T follicular helper cell (primary cell): ENCODE data around the gene ANKRD55.

Source experiments
- DNase-seq: peaks from one replicate; pipeline ENCODE4 v3.0.0-alpha.2; 2020; ENCODE audit warnings: low read depth

ANKRD55 gene

DNA sequence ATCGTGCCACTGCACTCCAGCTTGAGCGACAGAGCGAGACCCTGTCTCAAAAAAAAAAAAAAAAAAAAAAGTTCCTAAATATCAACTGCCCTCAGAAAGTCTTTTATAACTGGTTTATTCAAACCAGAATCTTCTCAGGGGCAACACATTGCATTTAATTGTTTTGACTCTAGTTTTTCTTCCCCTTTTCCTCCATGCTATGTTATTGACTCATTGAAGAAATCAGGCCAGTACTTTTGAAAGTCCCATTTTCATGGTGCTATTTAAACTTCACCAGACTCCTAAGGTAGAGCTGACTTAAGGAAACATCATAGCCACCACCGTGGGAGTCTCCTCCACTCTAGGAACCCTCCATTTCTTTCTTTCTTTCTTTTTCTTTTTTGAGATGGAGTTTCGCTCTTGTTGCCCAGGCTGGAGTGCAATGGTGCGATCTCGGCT lies 155.3 kb downstream of the ANKRD55 start:
- no peak for DNase-seq

DNA sequence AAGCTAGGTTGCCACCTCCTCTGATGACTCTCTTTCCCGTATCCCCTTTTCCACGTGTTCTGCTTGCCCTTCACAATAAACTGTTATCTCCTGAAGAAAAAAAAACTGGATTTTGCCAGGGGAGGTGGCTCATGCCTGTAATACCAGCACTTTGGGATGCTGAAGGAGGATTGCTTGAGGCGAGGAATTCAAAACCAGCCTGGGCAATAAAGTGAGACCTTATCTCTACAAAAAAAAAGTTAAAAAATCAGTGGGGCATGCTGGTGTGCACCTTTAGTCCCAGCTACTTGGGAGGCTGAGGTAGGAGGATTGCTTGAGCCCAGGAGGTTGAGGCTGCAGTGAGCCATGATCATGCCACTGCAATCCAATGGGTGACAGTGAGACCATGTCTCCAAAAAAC lies 156.6 kb downstream of the ANKRD55 start:
- no peak for DNase-seq

DNA sequence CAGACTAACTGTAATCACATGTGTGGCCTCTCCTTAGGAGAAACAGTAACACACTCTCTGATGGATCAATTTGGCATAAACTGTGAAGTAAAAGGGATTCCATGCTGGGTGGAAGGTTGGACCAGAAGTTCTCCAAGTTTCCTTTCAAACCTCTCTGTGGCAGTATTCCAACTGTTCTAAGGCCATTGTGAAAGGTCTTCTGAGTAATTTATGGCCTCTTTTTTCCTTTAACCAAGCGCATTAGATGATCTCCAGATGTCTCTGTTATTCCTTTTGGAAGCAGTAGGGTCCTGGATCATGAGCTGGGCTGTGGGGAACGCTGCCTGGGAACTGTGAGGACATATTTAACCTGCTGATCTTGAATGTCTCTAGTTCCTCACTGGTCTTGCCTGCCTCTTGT lies 157.8 kb downstream of the ANKRD55 start:
- DNase-seq: no peak

DNA sequence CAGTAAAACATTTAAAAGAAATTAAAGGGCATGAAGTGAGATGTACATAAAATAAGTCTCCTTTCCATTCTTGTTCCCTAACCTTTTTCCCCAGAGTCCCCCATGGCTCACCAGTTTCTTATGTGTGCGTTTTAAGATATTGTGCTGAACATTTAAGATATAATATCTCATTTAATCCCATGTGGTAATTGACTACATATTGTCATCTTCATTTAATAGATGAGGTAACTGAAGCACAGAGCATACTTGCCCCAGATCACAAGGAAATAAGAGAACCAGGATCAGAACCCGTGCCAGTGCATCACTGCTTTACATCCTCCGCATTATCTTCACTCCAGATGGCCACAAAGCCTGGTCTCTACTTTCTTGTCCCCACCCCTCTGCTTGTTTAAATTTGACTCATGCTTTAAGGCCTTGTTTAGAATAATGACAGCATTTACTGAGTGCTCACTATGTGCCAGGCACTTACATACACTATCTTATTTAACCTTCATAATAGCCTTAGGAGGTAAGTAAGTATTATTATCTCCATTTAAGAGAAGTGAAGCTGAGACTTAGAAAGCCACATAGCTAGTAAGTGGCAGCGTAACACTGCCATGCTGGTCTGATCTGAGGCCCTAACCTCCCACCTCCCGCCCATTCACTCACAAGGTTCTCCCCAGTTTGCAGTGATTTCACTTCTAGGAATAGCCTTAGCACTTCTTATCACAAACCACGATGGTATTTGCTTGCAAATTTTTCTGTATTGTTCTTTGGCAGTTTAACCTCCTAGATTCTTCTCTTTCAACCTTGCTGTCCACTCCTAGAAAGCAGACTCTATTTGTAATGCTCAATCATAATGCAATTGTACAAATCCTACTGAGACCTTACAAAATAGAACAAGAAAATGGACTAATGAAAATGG lies 160.0 kb downstream of the ANKRD55 start:
- no peak for DNase-seq

DNA sequence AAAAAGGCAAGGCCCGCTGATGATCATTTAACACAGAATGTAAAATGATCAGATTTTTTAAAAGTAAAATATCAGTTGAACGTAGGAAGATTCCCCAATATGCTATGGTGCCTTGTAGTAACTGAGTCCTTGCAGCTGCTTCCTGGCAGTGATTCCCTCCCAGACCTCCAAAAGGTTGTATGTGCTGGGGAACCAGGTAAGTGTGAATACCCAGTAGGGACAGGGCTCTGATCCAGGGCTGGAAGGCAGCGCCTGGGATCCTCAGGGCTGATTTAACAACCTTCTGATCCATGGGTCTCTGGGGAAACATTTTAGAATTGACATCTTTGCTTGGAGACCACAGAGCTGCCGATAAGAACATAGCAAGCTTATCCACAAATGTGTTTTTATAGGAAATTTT lies 161.7 kb downstream of the ANKRD55 start:
- no peak for DNase-seq

DNA sequence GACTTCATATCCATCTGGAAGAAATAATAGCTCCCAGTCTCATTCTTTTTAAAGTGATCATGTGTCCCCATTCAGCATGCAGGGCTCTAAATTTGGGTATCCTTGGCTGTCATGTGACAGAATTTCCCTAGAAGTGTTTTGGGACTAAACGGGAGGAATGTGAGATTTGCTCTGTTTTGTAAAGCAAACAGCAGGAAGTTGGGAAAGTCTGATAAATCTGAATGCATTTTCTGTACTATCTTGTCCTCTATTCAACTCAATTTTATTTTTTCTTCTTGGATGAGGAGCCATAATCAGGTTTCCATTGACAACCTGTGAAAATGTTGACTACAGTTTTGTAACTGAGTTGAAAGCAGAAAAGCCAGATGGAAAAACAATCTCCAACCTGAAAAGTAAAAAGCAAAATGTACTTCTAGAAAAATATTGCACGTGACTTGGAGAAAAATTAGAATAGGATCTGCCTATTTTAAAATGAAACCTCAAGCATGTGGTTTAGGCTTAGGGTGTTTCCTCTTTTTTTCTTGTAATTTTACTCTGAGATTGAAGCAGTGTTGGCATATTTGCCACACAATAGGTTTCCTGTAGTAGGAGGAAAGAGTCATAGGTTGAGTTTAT lies 162.2 kb downstream of the ANKRD55 start:
- no peak for DNase-seq

DNA sequence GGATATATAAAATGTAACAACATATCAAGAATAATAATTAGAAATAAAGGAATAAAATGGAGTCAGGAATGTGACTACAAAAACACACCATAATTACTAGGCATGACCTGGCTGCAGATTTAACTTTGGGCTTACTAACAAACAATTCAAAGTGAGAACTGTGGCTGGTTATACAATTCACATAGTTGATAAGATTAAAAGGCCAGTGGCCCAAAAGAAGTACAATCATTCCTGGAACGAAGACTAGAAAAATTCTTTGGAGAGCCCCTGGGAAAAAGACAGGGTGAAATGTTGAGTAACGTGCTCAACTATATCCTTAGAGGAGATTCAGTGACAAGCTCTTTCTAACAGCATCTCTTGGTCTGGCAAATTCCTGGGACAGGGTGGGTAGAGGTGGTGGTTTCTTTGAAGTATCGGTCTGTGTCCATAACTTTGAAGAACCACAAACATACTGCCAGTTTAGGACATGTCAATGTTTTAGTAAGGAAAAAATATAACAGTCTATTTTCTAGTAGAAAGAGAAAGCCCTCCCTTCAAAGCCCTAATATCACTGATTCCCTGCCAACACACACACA lies 163.4 kb downstream of the ANKRD55 start:
- no peak for DNase-seq

DNA sequence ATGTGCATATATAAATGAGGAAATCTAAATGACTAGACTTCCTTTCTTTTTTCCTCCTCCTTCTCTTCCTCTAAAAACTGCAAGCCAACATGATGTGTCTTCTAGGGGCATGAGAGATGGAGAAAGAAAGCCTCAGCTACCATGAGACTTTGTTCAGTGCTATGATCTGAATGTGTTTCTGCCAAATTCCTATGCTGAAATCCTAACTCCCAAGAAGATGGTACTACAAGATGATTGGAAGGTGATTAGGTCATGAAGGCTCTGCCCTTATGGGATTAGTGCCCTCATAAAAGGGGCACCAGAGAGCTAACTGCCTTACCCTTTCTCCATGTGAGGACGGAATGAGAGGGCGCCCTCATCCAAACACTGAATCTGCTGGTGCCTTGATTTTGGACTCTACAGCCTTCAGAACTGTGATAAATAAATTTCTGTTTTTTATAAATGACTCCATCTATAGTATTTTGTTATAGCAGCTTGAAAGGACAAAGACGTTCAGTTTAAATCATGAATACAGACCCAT lies 166.1 kb downstream of the ANKRD55 start:
- no peak for DNase-seq

DNA sequence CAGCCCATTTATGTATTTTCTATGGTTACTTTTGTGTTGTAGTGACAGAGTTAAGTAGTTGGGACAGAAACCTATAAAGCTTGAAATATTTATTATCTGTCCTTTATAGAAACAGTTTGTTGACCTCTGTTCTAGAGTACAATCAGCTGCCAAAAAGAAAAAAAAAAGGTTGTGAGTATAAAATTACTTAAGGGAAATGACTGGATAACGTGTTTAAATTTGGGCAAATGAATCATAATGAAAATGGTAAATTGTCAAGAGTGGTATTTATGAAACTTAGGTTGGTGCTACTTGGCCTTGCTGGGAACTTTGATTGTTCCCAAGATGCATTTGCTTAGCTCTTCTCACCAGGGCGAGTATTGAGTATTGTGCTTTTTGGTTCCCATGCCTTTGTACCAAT lies 168.1 kb downstream of the ANKRD55 start:
- DNase-seq: no peak

DNA sequence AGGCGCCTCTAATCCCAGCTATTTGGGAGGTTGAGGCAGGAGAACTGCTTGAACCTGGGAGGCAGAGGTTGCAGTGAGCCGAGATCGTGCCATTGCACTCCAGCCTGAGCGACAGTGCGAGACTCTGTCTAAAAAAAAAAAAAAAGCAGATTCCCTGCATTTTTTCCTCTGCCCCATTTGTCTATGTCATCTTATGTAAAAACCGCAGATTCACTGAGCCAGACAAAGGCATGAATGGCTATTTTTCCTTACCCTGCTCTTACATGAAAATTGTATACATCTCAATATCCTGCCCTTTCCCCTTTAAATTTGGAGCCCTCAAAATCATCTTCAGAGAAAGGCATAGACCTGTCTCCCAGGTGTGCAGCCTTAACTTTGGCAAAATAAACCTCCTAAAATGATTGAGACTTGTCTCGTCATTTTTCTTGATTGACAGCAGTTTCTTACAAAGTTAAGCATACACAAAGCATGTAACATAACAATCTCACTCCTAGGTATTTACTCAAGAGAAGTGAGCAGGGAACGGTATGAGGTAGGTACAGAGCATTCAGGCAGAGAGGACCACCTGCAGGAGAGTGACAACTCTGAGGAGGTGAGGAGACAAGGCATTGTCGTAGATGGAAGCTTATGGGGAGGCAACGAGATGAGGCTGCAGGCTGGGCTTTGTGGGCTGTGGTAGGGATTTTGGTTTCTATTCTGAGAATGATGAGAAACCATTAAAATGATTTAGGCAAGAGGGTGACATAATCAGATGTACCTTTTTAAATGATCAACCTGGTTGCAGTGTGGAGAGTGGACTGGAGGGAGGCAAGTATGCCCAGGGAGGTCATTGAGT lies 172.6 kb downstream of the ANKRD55 start:
- DNase-seq: no peak

DNA sequence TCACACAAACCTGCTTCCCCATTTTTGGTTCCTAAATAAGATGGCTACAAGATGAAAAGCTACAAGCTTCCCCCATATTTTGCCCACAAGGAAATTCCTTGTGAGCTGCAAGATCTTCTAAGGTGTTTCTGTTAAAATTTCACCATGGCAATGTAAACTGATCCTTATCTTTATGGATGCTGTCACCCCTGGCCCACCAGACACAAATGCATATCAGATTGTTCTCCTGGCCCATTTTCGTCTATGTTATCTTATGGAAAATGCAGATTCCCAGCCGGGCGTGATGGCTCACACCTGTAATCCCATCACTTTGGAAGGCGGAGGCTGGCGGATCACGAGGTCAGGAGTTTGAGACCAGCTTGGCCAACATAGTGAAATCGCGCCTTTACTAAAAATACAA lies 173.3 kb downstream of the ANKRD55 start:
- DNase-seq: no peak

DNA sequence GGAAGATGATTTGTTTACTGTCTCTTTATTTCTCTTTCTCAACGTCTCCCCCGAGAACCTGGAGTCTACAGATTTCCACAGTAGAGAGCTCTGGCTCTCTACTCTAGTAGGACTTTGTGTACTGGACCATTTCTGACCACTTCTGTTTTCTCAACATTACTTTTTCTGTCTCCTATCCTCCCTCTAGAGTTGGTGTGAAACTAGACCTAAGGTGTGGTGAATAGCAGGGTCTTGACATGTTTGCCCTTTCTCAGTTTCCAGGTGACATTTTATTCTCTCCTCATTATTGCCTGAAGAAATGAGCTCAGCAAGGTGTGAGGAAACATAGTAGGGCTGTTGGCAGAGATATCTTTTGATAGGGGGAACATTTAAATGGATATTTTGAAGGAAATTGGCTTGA lies 176.3 kb downstream of the ANKRD55 start:
- no peak for DNase-seq

DNA sequence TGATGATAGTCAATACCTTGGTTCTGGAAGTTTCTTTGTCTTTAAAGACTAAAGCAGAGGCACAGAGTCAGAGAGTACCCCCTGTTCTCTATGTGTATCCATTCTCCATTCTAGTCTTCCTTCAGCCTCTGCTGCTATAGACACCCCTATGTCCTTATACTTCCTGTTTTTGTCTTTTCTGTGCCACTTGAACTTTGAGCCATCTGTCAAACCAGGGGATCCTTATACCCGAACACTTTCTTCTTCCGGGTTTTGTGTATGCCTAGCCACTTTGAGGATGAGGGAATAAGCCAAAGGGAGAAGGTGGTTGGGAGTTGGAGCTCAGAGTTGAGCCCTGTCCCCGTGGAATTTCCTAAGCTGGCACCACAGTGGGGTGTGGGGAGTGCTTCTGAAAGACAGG lies 177.3 kb downstream of the ANKRD55 start:
- DNase-seq: no peak

DNA sequence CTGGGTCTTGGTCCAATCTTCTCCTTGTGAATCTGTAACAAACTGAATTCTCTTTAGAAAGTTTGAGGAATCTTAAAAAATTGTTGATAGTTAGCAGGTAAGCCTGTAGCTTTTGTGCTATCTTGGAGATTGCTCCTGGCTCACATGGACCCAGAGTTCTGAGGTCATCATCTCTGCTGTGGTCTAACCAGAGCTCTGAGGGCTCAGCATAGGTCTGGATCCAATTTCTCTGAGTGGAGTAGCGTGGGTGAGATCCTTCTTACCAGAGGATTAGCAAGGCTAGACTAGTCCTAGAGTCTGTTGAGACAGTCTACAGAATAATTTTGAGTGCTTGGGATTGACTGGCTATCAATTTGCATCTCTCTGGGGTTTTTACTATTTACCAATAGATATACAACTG lies 177.8 kb downstream of the ANKRD55 start:
- DNase-seq: no peak

DNA sequence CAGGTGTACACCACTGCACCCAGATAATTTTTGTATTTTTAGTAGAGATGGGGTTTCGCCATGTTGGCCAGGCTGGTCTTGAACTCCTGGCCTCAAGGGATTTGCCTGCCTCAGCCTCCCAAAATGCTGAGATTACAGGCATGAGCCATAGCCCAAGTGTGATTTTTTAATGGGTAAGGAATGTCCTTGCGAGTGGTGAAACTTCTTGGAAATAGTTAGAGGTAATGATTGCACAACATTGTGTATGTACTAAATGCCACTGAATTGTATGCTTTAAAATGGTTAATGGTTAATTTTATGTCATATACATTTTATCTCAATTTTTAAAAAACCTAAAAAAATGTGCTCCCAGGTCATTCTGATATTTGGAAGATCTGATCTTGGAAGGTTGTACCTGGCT lies 178.5 kb downstream of the ANKRD55 start:
- DNase-seq: no peak

DNA sequence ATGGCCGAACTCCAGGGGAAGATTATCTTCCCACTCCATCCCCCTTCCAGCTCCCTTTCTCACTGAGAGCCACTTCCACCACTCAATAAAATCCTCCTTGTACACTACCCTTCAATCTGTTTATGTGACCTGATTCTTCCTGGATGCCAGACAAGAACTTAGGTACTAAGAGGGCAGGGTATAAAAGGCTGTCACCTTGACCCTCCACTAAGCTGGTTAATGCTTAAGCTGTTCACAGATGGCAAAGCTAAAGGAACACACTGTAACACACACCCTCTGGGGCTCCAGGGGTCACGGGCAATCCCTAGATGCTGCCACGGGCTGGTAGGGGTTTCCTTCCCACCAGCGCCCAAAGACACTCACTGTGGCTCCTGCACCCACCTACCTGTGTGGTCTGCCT lies 179.8 kb downstream of the ANKRD55 start:
- DNase-seq: no peak

DNA sequence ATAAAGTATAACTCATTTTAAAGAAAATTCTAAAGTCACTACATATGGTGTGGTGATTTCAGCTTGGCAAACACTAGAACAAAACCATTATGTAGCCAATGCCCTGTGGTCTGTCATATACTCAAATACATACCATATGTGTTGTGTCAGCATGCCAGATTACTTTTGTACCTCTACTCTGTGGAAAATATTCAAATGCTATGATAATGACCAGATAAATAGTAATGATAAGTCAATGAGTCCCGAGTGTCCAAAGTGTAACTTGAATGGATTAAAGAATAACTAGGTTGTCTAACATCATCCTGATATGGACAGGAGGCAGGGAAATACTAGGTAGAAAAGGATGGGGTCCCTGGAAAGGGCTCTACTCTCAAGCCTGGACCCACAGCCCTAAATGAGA lies 180.4 kb downstream of the ANKRD55 start:
- DNase-seq: no peak

DNA sequence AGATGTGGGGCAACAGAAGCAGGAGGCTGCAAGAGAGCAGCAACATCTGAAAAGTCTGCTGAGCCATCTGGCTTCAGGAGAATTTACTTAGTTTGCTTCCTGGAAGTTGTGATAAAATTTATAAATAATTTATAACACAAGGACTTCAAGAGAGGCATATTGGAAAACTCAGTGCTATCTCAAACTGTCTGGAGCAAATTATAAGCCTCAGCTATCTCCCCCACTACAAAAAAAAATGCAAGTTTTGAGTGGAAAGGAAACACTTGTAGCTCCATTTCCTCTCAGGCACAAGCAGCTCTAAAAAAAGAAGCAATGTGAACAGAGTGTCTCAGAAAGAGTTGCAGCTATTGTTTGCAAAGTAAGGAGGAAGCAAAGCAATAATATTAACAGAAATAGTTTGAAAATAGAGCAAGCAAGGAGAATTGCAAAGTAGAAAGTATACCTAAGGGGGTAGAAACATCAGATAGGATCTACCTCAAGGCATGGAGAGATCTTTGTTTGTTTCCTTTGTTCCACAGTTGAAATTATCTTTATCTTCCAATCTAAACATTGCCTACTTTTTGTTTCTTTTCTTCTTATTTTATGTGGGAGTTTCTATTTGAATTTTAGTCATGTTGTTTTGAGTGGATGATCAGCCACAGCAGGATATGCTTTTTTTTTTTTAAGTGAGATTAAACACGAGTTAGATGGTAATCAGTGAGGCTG lies 182.4 kb downstream of the ANKRD55 start:
- no peak for DNase-seq
